Endothelial cell of umbilical vein (primary cell): ENCODE data around the gene LRP1B.

Source experiments
- POLR2A ChIP-seq: IDR thresholded peaks from 2 replicates; pipeline ENCODE4 v1.6.1; 2012; ENCODE audit warnings: low read depth, mild to moderate bottlenecking, control low read depth, low read length
- TF ChIP-seq, protein P1 (sequence below), 2 donors: IDR thresholded peaks; 1 replicate in 1 of 2; 2 replicates in 1 of 2; pipeline ENCODE4 v1.5.1; 2011; ENCODE audit warnings: low read length in 2 of 2, mild to moderate bottlenecking in 2 of 2, moderate library complexity in 2 of 2, control low read depth in 1 of 2, inconsistent platforms in 1 of 2, low read depth in 1 of 2; ENCODE audit not compliant: insufficient read depth in 1 of 2; ENCODE audit errors: extremely low read depth in 1 of 2

DNA sequence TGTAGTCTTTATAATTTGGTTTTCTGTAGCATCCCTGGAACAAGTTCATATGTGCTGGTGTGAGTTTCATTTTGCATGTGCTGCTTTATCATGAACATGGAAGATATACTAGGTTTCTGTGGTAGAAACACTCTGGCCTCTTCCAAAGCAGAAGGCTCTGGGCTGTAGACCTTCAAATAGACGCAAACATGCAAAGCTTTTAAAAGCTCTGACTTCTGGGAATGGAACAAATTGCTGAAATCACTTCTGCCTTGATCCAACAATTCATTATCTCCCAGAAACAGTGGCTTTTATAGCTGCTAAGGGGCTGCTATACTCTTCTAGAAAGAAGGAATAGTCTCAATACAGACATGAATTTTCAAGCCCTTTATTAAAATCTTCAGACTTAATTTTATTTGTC, 382.2 kb downstream of the LRP1B start:
- TF ChIP-seq, protein P1, sequence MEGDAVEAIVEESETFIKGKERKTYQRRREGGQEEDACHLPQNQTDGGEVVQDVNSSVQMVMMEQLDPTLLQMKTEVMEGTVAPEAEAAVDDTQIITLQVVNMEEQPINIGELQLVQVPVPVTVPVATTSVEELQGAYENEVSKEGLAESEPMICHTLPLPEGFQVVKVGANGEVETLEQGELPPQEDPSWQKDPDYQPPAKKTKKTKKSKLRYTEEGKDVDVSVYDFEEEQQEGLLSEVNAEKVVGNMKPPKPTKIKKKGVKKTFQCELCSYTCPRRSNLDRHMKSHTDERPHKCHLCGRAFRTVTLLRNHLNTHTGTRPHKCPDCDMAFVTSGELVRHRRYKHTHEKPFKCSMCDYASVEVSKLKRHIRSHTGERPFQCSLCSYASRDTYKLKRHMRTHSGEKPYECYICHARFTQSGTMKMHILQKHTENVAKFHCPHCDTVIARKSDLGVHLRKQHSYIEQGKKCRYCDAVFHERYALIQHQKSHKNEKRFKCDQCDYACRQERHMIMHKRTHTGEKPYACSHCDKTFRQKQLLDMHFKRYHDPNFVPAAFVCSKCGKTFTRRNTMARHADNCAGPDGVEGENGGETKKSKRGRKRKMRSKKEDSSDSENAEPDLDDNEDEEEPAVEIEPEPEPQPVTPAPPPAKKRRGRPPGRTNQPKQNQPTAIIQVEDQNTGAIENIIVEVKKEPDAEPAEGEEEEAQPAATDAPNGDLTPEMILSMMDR (IDR thresholded peaks at IDR 0.05; ENCODE audit: extremely low read depth in 1 of 2, insufficient read depth in 1 of 2, low read depth in 1 of 2, low read length in 2 of 2): no peak
- no peak for TF ChIP-seq POLR2A
